Rectal smooth muscle tissue (tissue), 1 donor: Measurements from ENCODE around the gene APBA2.

Experiments used
- H3K27ac ChIP-seq: one replicate; pipeline ENCODE4 v1.7.0; 2013; ENCODE audit warnings: low read depth, low read length, inconsistent platforms
- H3K27me3 ChIP-seq: one replicate; pipeline ENCODE4 v1.7.0; 2013; ENCODE audit warnings: low read length; ENCODE audit not compliant: control insufficient read depth, insufficient read depth
- H3K36me3 ChIP-seq: one replicate; pipeline ENCODE4 v1.7.0; 2013; ENCODE audit warnings: low read length; ENCODE audit not compliant: control insufficient read depth, insufficient read depth
- H3K4me1 ChIP-seq: one replicate; pipeline ENCODE4 v1.7.0; 2013; ENCODE audit warnings: low read length; ENCODE audit not compliant: control insufficient read depth, insufficient read depth
- H3K4me3 ChIP-seq: one replicate; pipeline ENCODE4 v1.7.0; 2013; ENCODE audit warnings: low read length
- H3K9ac ChIP-seq: one replicate; pipeline ENCODE4 v1.7.0; 2013; ENCODE audit warnings: low read length

Gene APBA2

GRCh38 chr15:29133321-29133720 lies 247.5 kb downstream of the APBA2 start:
- Histone ChIP-seq H3K27ac (no peak overlapping the region), H3K4me1 (no peaks in the 10 kb centered on the region), H3K27me3 (no peaks in the 10 kb centered on the region), H3K9ac (no peak overlapping the region), H3K36me3 (no peaks in the 10 kb centered on the region), H3K4me3 (no peak overlapping the region)

GRCh38 chr15:29133791-29134190 lies 248.0 kb downstream of the APBA2 start:
- Histone ChIP-seq H3K4me1 (no peaks in the 10 kb centered on the region), H3K36me3 (no peaks in the 10 kb centered on the region), H3K4me3 (no peak overlapping the region), H3K27me3 (no peaks in the 10 kb centered on the region), H3K9ac (no peak overlapping the region), H3K27ac (no peak overlapping the region)

- Histone ChIP-seq H3K27me3 (no peaks in the 10 kb centered on the region), H3K9ac (no peak overlapping the region), H3K27ac (no peak overlapping the region), H3K4me3 (no peak overlapping the region), H3K36me3 (no peaks in the 10 kb centered on the region), H3K4me1 (no peaks in the 10 kb centered on the region)
Observed at GRCh38 chr15:29134239-29134638, 248.5 kb downstream of the APBA2 start.

- no peaks in the 10 kb centered on the region for H3K36me3 ChIP-seq
- no peak overlapping the region for H3K9ac ChIP-seq
- H3K27me3 ChIP-seq = no peaks in the 10 kb centered on the region
- H3K27ac ChIP-seq = no peak overlapping the region
- H3K4me1 ChIP-seq = no peaks in the 10 kb centered on the region
- no peak overlapping the region for H3K4me3 ChIP-seq
Observed at GRCh38 chr15:29134641-29135308, 249.0 kb downstream of the APBA2 start.

- H3K36me3 ChIP-seq = no peaks in the 10 kb centered on the region
- no peak overlapping the region for H3K27ac ChIP-seq
Observed at GRCh38 chr15:29135309-29135657, 249.5 kb downstream of the APBA2 start.

GRCh38 chr15:29135702-29136646 lies 250.2 kb downstream of the APBA2 start:
- Histone ChIP-seq H3K27me3 (no peaks in the 10 kb centered on the region), H3K4me1 (no peaks in the 10 kb centered on the region), H3K27ac (no peak overlapping the region), H3K9ac (no peak overlapping the region), H3K4me3 (no peak overlapping the region), H3K36me3 (no peaks in the 10 kb centered on the region)

More at GRCh38 chr15:29135309-29135657, 249.5 kb downstream of the APBA2 start:
- no peaks in the 10 kb centered on the region for H3K4me1 ChIP-seq
- no peak overlapping the region for H3K4me3 ChIP-seq
- H3K9ac ChIP-seq = no peak overlapping the region
- H3K27me3 ChIP-seq = no peaks in the 10 kb centered on the region

GRCh38 chr15:29138260-29138659 lies 252.5 kb downstream of the APBA2 start:
- no peaks in the 10 kb centered on the region for H3K27me3 ChIP-seq
- no peak overlapping the region for H3K4me3 ChIP-seq
- H3K27ac ChIP-seq = no peak overlapping the region
- H3K36me3 ChIP-seq = no peaks in the 10 kb centered on the region
- no peaks in the 10 kb centered on the region for H3K4me1 ChIP-seq
- no peak overlapping the region for H3K9ac ChIP-seq

GRCh38 chr15:29139072-29139471 lies 253.3 kb downstream of the APBA2 start:
- no peak overlapping the region for H3K27ac ChIP-seq
- H3K27me3 ChIP-seq = no peaks in the 10 kb centered on the region
- no peak overlapping the region for H3K4me3 ChIP-seq
- H3K36me3 ChIP-seq = no peaks in the 10 kb centered on the region
- no peak overlapping the region for H3K9ac ChIP-seq
- no peaks in the 10 kb centered on the region for H3K4me1 ChIP-seq

GRCh38 chr15:29139540-29140459 lies 254.0 kb downstream of the APBA2 start:
- H3K4me3 ChIP-seq = peak overlapping the region; percentile 7
- H3K4me1 ChIP-seq = no peaks in the 10 kb centered on the region
- H3K9ac ChIP-seq = no peak overlapping the region
- H3K27ac ChIP-seq = no peak overlapping the region
- H3K27me3 ChIP-seq = no peaks in the 10 kb centered on the region
- H3K36me3 ChIP-seq = no peaks in the 10 kb centered on the region

GRCh38 chr15:29140475-29141307 lies 254.9 kb downstream of the APBA2 start:
- Histone ChIP-seq H3K27ac (no peak overlapping the region), H3K27me3 (no peaks in the 10 kb centered on the region), H3K36me3 (no peaks in the 10 kb centered on the region), H3K4me3 (no peak overlapping the region), H3K9ac (no peak overlapping the region), H3K4me1 (no peaks in the 10 kb centered on the region)

- no peak overlapping the region for H3K4me3 ChIP-seq
- H3K27me3 ChIP-seq = no peaks in the 10 kb centered on the region
Observed at GRCh38 chr15:29141308-29142128, 255.7 kb downstream of the APBA2 start.

More at GRCh38 chr15:29141308-29142128, 255.7 kb downstream of the APBA2 start:
- Histone ChIP-seq H3K4me1 (no peaks in the 10 kb centered on the region), H3K27ac (no peak overlapping the region), H3K36me3 (no peaks in the 10 kb centered on the region), H3K9ac (no peak overlapping the region)
